ENCODE data around the gene MAP3K4. TPM values are rescaled to one million over a fixed set of nuclear protein-coding genes. Genes with fewer than 3 reads are reported as not detected.

Gene MAP3K4
- total RNA-seq, 1 donor from 2014 or later = 49.3 TPM

GRCh38 chr6:161150566-161150965 is 159.0 kb downstream of the MAP3K4 start:
- H3K27ac Mint-ChIP-seq = no peak overlapping the region
- H3K36me3 Mint-ChIP-seq (ENCODE audit: low read depth) = peaks cover 2% of the 10 kb centered on the region
- H3K27me3 Mint-ChIP-seq (ENCODE audit: low read depth) = no peaks in the 10 kb centered on the region
- no peaks in the 10 kb centered on the region for H3K9me3 Mint-ChIP-seq
- H3K4me1 Mint-ChIP-seq (ENCODE audit: low read depth) = no peaks in the 10 kb centered on the region
- H3K4me3 Mint-ChIP-seq (ENCODE audit: low read depth) = no peak overlapping the region
- no peak for DNase-seq (ENCODE audit: low spot score)
- intact Hi-C loops (cut with micrococcal nuclease) = loop anchor here (5.0 kb wide), 1 partner anchor 222 kb away; no protein-coding TSS in a partner anchor

- H3K4me1 Mint-ChIP-seq (ENCODE audit: low read depth) = no peaks in the 10 kb centered on the region
- H3K9me3 Mint-ChIP-seq = no peaks in the 10 kb centered on the region
- H3K36me3 Mint-ChIP-seq (ENCODE audit: low read depth) = peaks cover 2% of the 10 kb centered on the region
- DNase-seq (ENCODE audit: low spot score) = no peak
- no peak overlapping the region for H3K4me3 Mint-ChIP-seq (ENCODE audit: low read depth)
- H3K27ac Mint-ChIP-seq = no peak overlapping the region
- intact Hi-C loops (cut with micrococcal nuclease) = loop anchor here (5.0 kb wide), 1 partner anchor 221 kb away; no protein-coding TSS in a partner anchor
- H3K27me3 Mint-ChIP-seq (ENCODE audit: low read depth) = no peaks in the 10 kb centered on the region
These were observed 159.6 kb downstream of the MAP3K4 start for GRCh38 chr6:161151059-161151645.

- DNase-seq (ENCODE audit: low spot score) = no peak
- H3K27ac Mint-ChIP-seq = no peak overlapping the region
- peaks cover 2% of the 10 kb centered on the region for H3K9me3 Mint-ChIP-seq
- no peaks in the 10 kb centered on the region for H3K27me3 Mint-ChIP-seq (ENCODE audit: low read depth)
- peaks cover 1% of the 10 kb centered on the region for H3K36me3 Mint-ChIP-seq (ENCODE audit: low read depth)
- intact Hi-C loops (cut with micrococcal nuclease) = loop anchor here (5.0 kb wide), 1 partner anchor 220 kb away; no protein-coding TSS in a partner anchor
- H3K4me1 Mint-ChIP-seq (ENCODE audit: low read depth) = no peaks in the 10 kb centered on the region
- no peak overlapping the region for H3K4me3 Mint-ChIP-seq (ENCODE audit: low read depth)
These were observed 160.3 kb downstream of the MAP3K4 start for GRCh38 chr6:161151660-161152526.

- H3K27me3 Mint-ChIP-seq (ENCODE audit: low read depth) = no peaks in the 10 kb centered on the region
- peaks cover 5% of the 10 kb centered on the region for H3K9me3 Mint-ChIP-seq
- no peak overlapping the region for H3K27ac Mint-ChIP-seq
- no peak overlapping the region for H3K4me3 Mint-ChIP-seq (ENCODE audit: low read depth)
- intact Hi-C loops (cut with micrococcal nuclease) = loop anchor here (5.0 kb wide), 1 partner anchor 220 kb away; no protein-coding TSS in a partner anchor
- H3K36me3 Mint-ChIP-seq (ENCODE audit: low read depth) = peaks cover 5% of the 10 kb centered on the region
- DNase-seq (ENCODE audit: low spot score) = no peak
- H3K4me1 Mint-ChIP-seq (ENCODE audit: low read depth) = no peaks in the 10 kb centered on the region
These were observed 160.9 kb downstream of the MAP3K4 start for GRCh38 chr6:161152527-161152862.

GRCh38 chr6:161152907-161153662 is 161.5 kb downstream of the MAP3K4 start:
- Mint-ChIP-seq H3K9me3 (peaks cover 11% of the 10 kb centered on the region), H3K4me3 (ENCODE audit: low read depth) (no peak overlapping the region), H3K4me1 (ENCODE audit: low read depth) (no peaks in the 10 kb centered on the region), H3K36me3 (ENCODE audit: low read depth) (peaks cover 10% of the 10 kb centered on the region), H3K27ac (no peak overlapping the region), H3K27me3 (ENCODE audit: low read depth) (no peaks in the 10 kb centered on the region)
- DNase-seq (ENCODE audit: low spot score) = no peak
- intact Hi-C loops (cut with micrococcal nuclease) = loop anchor here (5.0 kb wide), 1 partner anchor 219 kb away; no protein-coding TSS in a partner anchor

DNA sequence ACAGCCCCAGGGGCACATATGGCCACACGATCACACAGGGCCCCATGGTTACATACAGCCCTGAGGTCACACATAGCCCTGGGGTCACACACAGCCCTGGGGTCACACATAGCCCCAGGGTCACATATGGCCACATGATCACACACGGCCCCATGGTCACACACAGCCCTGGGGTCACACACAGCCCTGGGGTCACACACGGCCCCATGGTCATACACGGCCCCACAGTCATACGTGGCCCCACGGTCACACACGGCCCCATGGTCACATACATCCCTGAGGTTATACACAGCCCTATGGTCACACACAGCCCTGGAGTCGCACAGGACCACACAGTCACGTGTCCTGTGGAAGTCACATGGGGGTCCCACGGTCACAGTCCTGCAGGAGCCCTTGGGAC is 162.2 kb downstream of the MAP3K4 start:
- Mint-ChIP-seq H3K9me3 (peaks cover 13% of the 10 kb centered on the region), H3K4me3 (ENCODE audit: low read depth) (no peak overlapping the region), H3K27ac (no peak overlapping the region), H3K36me3 (ENCODE audit: low read depth) (peaks cover 12% of the 10 kb centered on the region), H3K27me3 (ENCODE audit: low read depth) (no peaks in the 10 kb centered on the region), H3K4me1 (ENCODE audit: low read depth) (no peaks in the 10 kb centered on the region)
- DNase-seq (ENCODE audit: low spot score) = no peak
- intact Hi-C loops (cut with micrococcal nuclease) = loop anchor here (5.0 kb wide), 1 partner anchor 219 kb away; no protein-coding TSS in a partner anchor

GRCh38 chr6:161154796-161155335 is 163.3 kb downstream of the MAP3K4 start:
- no peak overlapping the region for H3K4me3 Mint-ChIP-seq (ENCODE audit: low read depth)
- intact Hi-C loops (cut with micrococcal nuclease) = loop anchor here (5.0 kb wide), 1 partner anchor 217 kb away; no protein-coding TSS in a partner anchor

DNA sequence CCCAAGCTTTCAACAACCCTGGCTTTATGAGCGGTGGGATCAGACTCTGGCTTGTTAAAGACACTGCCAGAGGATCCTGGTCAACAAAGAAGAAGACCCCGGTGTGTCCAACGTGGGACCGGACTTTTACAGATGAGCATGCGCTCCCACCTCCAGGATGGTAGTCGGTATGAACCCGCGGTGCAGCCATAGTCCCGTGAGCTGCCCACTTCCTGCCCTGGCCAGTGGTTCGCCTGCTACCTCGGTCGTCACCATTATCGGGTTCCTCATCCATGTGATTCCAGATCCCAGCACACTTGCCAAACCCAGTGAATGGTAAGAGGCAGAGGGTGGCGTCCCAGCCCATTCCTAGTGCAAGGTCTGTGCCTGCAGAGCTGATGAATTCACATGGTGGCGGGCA is 169.6 kb downstream of the MAP3K4 start:
- H3K9me3 Mint-ChIP-seq = peaks cover 13% of the 10 kb centered on the region
- no peak overlapping the region for H3K4me3 Mint-ChIP-seq (ENCODE audit: low read depth)
- H3K27ac Mint-ChIP-seq = no peak overlapping the region
- no peaks in the 10 kb centered on the region for H3K4me1 Mint-ChIP-seq (ENCODE audit: low read depth)
- H3K27me3 Mint-ChIP-seq (ENCODE audit: low read depth) = no peaks in the 10 kb centered on the region
- intact Hi-C loops (cut with micrococcal nuclease) = no loop called here
- H3K36me3 Mint-ChIP-seq (ENCODE audit: low read depth) = peaks cover 16% of the 10 kb centered on the region
- DNase-seq (ENCODE audit: low spot score) = no peak

More at GRCh38 chr6:161154796-161155335, 163.3 kb downstream of the MAP3K4 start:
- H3K4me1 Mint-ChIP-seq (ENCODE audit: low read depth) = no peaks in the 10 kb centered on the region
- H3K36me3 Mint-ChIP-seq (ENCODE audit: low read depth) = peaks cover 16% of the 10 kb centered on the region
- H3K27me3 Mint-ChIP-seq (ENCODE audit: low read depth) = no peaks in the 10 kb centered on the region
- H3K27ac Mint-ChIP-seq = no peak overlapping the region
- H3K9me3 Mint-ChIP-seq = peaks cover 13% of the 10 kb centered on the region
- DNase-seq (ENCODE audit: low spot score) = no peak

DNA sequence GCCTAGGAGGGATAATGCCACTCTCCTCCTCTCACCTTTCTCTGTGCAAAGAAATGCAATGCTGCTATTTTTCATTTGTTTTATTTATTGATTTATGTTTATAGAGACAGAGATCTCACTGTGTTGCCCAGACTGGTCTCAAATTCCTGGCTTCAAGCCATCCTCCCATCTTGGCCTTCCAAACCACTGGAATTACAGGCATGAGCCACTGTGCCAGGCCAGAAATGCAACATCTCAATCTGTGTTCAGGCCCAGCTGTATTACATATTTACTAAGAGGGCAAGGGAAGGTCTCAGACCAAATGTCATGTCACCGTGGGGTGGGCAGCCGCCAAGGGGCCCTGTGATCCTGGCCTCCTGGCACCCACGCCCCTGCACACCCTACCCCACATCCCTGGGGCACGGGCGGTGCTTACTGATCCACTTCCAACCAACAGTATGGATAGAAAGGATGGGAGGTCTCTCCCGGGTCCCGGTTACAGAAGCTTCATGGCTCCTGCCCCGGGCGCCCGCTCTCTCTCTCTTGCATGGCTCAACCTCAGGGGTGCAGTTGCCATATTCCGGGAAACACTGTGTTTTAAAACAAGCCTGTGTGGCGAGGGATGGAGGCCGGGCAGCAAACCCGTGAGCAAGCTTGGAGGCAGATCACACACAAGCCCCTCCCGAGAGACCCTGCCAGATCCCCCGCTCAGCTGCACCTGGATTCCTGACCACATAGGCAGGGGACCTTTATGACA is 170.5 kb downstream of the MAP3K4 start:
- no peaks in the 10 kb centered on the region for H3K27me3 Mint-ChIP-seq (ENCODE audit: low read depth)
- H3K27ac Mint-ChIP-seq = no peak overlapping the region
- H3K4me1 Mint-ChIP-seq (ENCODE audit: low read depth) = no peaks in the 10 kb centered on the region

GRCh38 chr6:161162722-161163121 is 171.2 kb downstream of the MAP3K4 start:
- no peak overlapping the region for H3K4me3 Mint-ChIP-seq (ENCODE audit: low read depth)
- H3K27ac Mint-ChIP-seq = no peak overlapping the region
- intact Hi-C loops (cut with micrococcal nuclease) = no loop called here
- peaks cover 6% of the 10 kb centered on the region for H3K9me3 Mint-ChIP-seq
- no peaks in the 10 kb centered on the region for H3K4me1 Mint-ChIP-seq (ENCODE audit: low read depth)
- DNase-seq (ENCODE audit: low spot score) = no peak
- no peaks in the 10 kb centered on the region for H3K27me3 Mint-ChIP-seq (ENCODE audit: low read depth)
- H3K36me3 Mint-ChIP-seq (ENCODE audit: low read depth) = peaks cover 9% of the 10 kb centered on the region

More for the DNA sequence above, 170.5 kb downstream of the MAP3K4 start:
- H3K9me3 Mint-ChIP-seq = peaks cover 9% of the 10 kb centered on the region
- DNase-seq (ENCODE audit: low spot score) = no peak
- intact Hi-C loops (cut with micrococcal nuclease) = no loop called here
- H3K4me3 Mint-ChIP-seq (ENCODE audit: low read depth) = no peak overlapping the region
- H3K36me3 Mint-ChIP-seq (ENCODE audit: low read depth) = peaks cover 13% of the 10 kb centered on the region

DNA sequence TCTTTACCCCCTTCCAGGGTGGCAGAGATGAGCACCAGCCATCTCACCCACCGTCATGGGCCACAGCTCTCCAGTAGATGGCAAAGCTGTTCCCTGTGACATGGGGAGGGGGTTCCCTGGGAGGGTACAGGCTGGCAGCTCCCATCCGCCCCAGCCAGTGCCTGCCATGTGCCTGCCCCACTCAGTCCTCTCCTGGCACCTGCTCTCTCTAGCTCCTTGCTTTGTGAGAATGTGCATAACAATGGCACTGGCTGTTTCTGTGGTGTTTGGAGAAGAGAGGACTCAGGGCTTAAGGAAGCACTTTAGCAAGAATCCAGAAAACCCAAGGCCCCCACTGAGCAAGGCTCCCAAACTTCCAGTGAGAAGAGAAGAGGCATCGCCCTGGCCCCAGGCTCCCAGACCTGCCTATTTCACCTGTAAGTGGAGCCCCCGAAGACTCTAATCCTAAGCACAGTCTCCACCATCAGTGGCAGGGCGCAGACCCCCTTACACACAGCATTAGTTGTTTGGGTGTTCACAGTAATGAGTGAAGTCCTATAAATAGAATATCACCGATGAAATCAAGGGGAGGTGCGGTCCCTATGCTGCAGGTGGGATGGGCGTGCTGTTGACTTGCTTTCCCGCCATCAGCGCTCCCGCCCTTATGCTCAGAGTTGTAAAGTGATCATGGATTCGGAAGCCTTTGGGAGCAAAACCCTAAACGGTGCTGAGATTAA is 172.1 kb downstream of the MAP3K4 start:
- Mint-ChIP-seq H3K9me3 (no peaks in the 10 kb centered on the region), H3K4me3 (ENCODE audit: low read depth) (no peak overlapping the region), H3K36me3 (ENCODE audit: low read depth) (peaks cover 3% of the 10 kb centered on the region), H3K27ac (no peak overlapping the region), H3K4me1 (ENCODE audit: low read depth) (no peaks in the 10 kb centered on the region), H3K27me3 (ENCODE audit: low read depth) (no peaks in the 10 kb centered on the region)
- intact Hi-C loops (cut with micrococcal nuclease) = no loop called here
- no peak for DNase-seq (ENCODE audit: low spot score)

All from activated T-helper 2 cell treated with anti-CD3 and anti-CD28 coated beads, Interferon-gamma antibody, Interleukin-2, Interleukin-4, amounts not matched to agents 10 μg/mL and 5 μg/mL and 100 μg/mL, durations not matched to agents 14 hours and 24 hours and 36 hours (primary cell).